HEK293 (cell line): ENCODE results near the gene SULF2.

ENCODE experiments used
- CTCF ChIA-PET: fragments of 350-600 bp; formaldehyde crosslinking; extraction: SDS; loops from one replicate; lab custom pipeline; 2021; ENCODE audit warnings: antibody characterized with exemption; lab: Yijun Ruan, JAX
- POLR2A ChIA-PET: fragments of 300-600 bp; formaldehyde crosslinking; extraction: SDS; loops from one replicate; lab custom pipeline; 2020; ENCODE audit warnings: antibody characterized with exemption, inconsistent platforms; lab: Yijun Ruan, JAX
- H3K27ac ChIP-seq: fragments of 200-500 bp; sonication (Bioruptor generic); 2 replicates; pipeline ENCODE4 v1.5.1; 2014; ENCODE audit warnings: low read depth, low read length, control low read depth, inconsistent platforms; ENCODE audit errors: extremely low read depth
- H3K36me3 ChIP-seq, 2 experiments: fragments of 200-500 bp in 1 of 2; sonication (Bioruptor generic) in 1 of 2; 1 replicate in 1 of 2; 2 replicates in 1 of 2; pipeline ENCODE4 v1.5.1; 2014 to 2017; ENCODE audit warnings: inconsistent platforms in 2 of 2, low read length in 2 of 2; ENCODE audit not compliant: control insufficient read depth in 2 of 2, insufficient read depth in 1 of 2
- H3K4me1 ChIP-seq: fragments of 200-500 bp; sonication (Bioruptor generic); 2 replicates; pipeline ENCODE4 v1.5.1; 2014; ENCODE audit warnings: mild to moderate bottlenecking, low read length, inconsistent platforms; ENCODE audit not compliant: control insufficient read depth, insufficient read depth
- H3K4me3 ChIP-seq: 2 replicates; pipeline ENCODE4 v1.5.1; 2011; ENCODE audit warnings: low read depth, mild to moderate bottlenecking, control low read depth, low read length, moderate library complexity
- H3K9me3 ChIP-seq: fragments of 200-500 bp; sonication (Bioruptor generic); 2 replicates; pipeline ENCODE4 v1.5.1; 2014; ENCODE audit warnings: low read depth, low read length, inconsistent platforms; ENCODE audit not compliant: control insufficient read depth, insufficient read depth
- KLF1 ChIP-seq: fragments of 450-650 bp; formaldehyde crosslinking; IDR thresholded peaks from 2 replicates; pipeline ENCODE4 v1.5.1; 2016; ENCODE audit warnings: missing biosample characterization, missing genetic modification characterization
- MYNN ChIP-seq: fragments of 450-650 bp; formaldehyde crosslinking; IDR thresholded peaks from 2 replicates; pipeline ENCODE4 v1.5.1; 2016; ENCODE audit warnings: missing biosample characterization, missing genetic modification characterization, borderline replicate concordance
- MZF1 ChIP-seq: fragments of 450-650 bp; formaldehyde crosslinking; IDR thresholded peaks from 2 replicates; pipeline ENCODE4 v1.5.1; 2017; ENCODE audit warnings: missing biosample characterization, missing genetic modification characterization, borderline replicate concordance
- PRDM1 ChIP-seq: fragments of 450-650 bp; formaldehyde crosslinking; IDR thresholded peaks from 2 replicates; pipeline ENCODE4; 2016; ENCODE audit warnings: missing biosample characterization, missing genetic modification characterization
- PRDM10 ChIP-seq: fragments of 450-650 bp; formaldehyde crosslinking; IDR thresholded peaks from 2 replicates; pipeline ENCODE4 v1.5.1; 2016; ENCODE audit warnings: missing biosample characterization, missing genetic modification characterization
- ZBTB17 ChIP-seq: fragments of 450-650 bp; formaldehyde crosslinking; IDR thresholded peaks from 2 replicates; pipeline ENCODE4 v1.5.1; 2016; ENCODE audit warnings: missing biosample characterization, missing genetic modification characterization
- ZNF10 ChIP-seq: fragments of 450-650 bp; formaldehyde crosslinking; IDR thresholded peaks from 2 replicates; pipeline ENCODE4 v1.5.1; 2017; ENCODE audit warnings: missing biosample characterization, missing genetic modification characterization
- ZNF148 ChIP-seq: fragments of 450-650 bp; formaldehyde crosslinking; IDR thresholded peaks from 2 replicates; pipeline ENCODE4 v1.5.0; 2017; ENCODE audit warnings: missing biosample characterization, missing genetic modification characterization, borderline replicate concordance
- ZNF157 ChIP-seq: fragments of 450-650 bp; formaldehyde crosslinking; IDR thresholded peaks from 2 replicates; pipeline ENCODE4 v1.5.1; 2016; ENCODE audit warnings: missing biosample characterization, missing genetic modification characterization
- ZNF223 ChIP-seq: fragments of 450-650 bp; formaldehyde crosslinking; IDR thresholded peaks from 2 replicates; pipeline ENCODE4 v1.5.1; 2016; ENCODE audit warnings: missing biosample characterization, missing genetic modification characterization
- ZNF239 ChIP-seq: fragments of 450-650 bp; formaldehyde crosslinking; IDR thresholded peaks from 2 replicates; pipeline ENCODE4 v1.5.1; 2016; ENCODE audit warnings: missing biosample characterization, missing genetic modification characterization
- ZNF248 ChIP-seq: fragments of 450-650 bp; formaldehyde crosslinking; IDR thresholded peaks from 2 replicates; pipeline ENCODE4 v1.5.1; 2017; ENCODE audit warnings: missing biosample characterization, missing genetic modification characterization
- ZNF26 ChIP-seq: fragments of 450-650 bp; formaldehyde crosslinking; IDR thresholded peaks from 2 replicates; pipeline ENCODE4 v1.5.1; 2016; ENCODE audit warnings: missing biosample characterization, missing genetic modification characterization
- ZNF302 ChIP-seq: fragments of 450-650 bp; formaldehyde crosslinking; IDR thresholded peaks from 2 replicates; pipeline ENCODE4 v1.5.1; 2016; ENCODE audit warnings: missing biosample characterization, missing genetic modification characterization, low read depth
- ZNF324 ChIP-seq: fragments of 450-650 bp; formaldehyde crosslinking; IDR thresholded peaks from 2 replicates; pipeline ENCODE4 v1.5.1; 2016; ENCODE audit warnings: missing biosample characterization, missing genetic modification characterization
- ZNF350 ChIP-seq: fragments of 450-650 bp; formaldehyde crosslinking; IDR thresholded peaks from 2 replicates; pipeline ENCODE4 v1.5.0; 2017; ENCODE audit warnings: missing biosample characterization, mild to moderate bottlenecking, missing genetic modification characterization
- ZNF548 ChIP-seq: fragments of 450-650 bp; formaldehyde crosslinking; IDR thresholded peaks from 2 replicates; pipeline ENCODE4 v1.5.1; 2016; ENCODE audit warnings: missing biosample characterization, missing genetic modification characterization
- ZNF660 ChIP-seq: fragments of 450-650 bp; IDR thresholded peaks from 2 replicates; pipeline ENCODE4 v1.5.1; 2018; ENCODE audit warnings: missing biosample characterization, mild to moderate bottlenecking, missing genetic modification characterization
- ZNF664 ChIP-seq: fragments of 450-650 bp; formaldehyde crosslinking; IDR thresholded peaks from 2 replicates; pipeline ENCODE4 v1.5.1; 2016; ENCODE audit warnings: missing biosample characterization, missing genetic modification characterization
- ZNF704 ChIP-seq: fragments of 450-650 bp; formaldehyde crosslinking; IDR thresholded peaks from 2 replicates; pipeline ENCODE4 v1.5.1; 2016; ENCODE audit warnings: missing biosample characterization, missing genetic modification characterization
- ZNF830 ChIP-seq: fragments of 450-650 bp; IDR thresholded peaks from 2 replicates; pipeline ENCODE4 v1.5.0; 2018; ENCODE audit warnings: missing biosample characterization, missing genetic modification characterization, low read depth, mild to moderate bottlenecking, moderate library complexity
- TF ChIP-seq, protein P1 (sequence below): fragments of 450-650 bp; formaldehyde crosslinking; IDR thresholded peaks from 2 replicates; pipeline ENCODE4 v1.5.1; 2016; ENCODE audit warnings: missing biosample characterization, missing genetic modification characterization
- TF ChIP-seq, protein P2 (sequence below): fragments of 450-650 bp; formaldehyde crosslinking; IDR thresholded peaks from 2 replicates; pipeline ENCODE4 v1.5.1; 2017; ENCODE audit warnings: missing biosample characterization, missing genetic modification characterization

Gene SULF2

DNA sequence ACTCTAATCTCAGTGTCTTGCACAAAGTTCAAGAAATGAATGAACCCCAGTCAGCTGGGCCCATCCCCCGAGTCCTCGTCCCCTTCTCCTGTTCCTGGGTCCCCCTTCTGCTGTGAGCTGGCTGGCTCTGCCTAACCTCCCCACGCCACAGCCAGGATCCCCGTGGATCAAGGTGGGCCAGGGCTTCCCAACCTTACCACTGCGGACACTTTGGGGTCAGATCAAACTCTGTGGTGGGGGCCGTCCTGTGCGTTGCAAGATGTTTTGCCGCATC, 116.2 kb downstream of the SULF2 start (continued):
- TF ChIP-seq PRDM10 (tag by site-specific recombination) (no peak), ZNF10 (tag by site-specific recombination) (no peak), ZNF548 (tag by site-specific recombination) (no peak), MZF1 (tag by site-specific recombination) (no peak)

DNA sequence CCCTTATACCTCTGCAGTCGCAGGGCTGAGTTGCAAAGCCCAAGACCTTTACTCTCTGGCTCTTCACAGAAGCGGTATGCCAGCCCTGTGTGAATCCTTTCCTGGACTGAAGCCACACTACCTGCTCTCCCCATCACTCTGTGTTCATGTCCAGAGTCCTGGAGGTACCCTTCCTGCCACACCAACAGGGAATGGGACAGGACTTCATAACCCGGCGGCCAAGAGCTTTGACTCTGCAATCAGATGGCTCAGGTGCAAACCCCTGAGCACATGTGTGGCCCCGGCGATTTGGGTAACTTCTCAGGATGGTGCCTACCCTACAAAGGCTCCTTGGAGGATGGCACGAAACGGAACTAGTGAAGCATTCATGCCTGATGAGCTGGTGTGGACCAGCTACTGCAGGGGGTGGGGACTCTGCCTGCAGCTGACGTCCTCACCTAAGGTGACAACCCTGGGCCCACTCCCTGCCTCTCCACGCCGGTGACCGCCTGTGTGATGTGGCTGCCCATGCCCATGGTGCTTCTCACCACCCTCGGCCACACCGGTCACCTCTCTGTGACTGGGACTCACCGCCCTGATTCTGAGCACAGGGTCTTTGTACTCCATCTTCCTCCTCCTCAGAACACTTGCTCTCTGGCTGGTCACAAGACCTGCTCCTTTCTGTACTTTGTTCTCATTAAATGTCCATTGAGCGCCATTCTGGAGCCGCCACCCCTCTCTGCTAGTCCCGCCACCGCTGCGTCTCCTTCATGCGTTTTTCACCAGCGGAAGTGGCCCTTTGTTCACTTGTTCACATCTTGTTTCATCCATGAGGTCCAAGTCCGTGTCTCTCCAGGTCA, 116.7 kb downstream of the SULF2 start:
- Histone ChIP-seq H3K9me3 (no peaks in the 10 kb centered on the region), H3K27ac (no peak overlapping the region), H3K36me3 (peaks cover 0 to 20% of the 10 kb centered on the region in 2 experiments; a peak in 2 of 3 replicates), H3K4me1 (no peaks in the 10 kb centered on the region), H3K4me3 (no peak overlapping the region)
- ChIA-PET POLR2A (no interaction called here), CTCF (interaction anchor here (0.6 to 1.0 kb wide), 4 partner anchors 10 to 953 kb away, joined by 3 to 4 read pairs (median 4); no protein-coding TSS in a partner anchor)
- TF ChIP-seq ZNF248 (tag by site-specific recombination) (no peak), ZNF239 (tag by site-specific recombination) (no peak), PRDM1 (tag by site-specific recombination) (no peak), ZNF148 (tag by site-specific recombination) (no peak), MYNN (no peak), ZNF704 (tag by site-specific recombination) (no peak), ZNF324 (tag by site-specific recombination) (no peak), ZNF664 (tag by site-specific recombination) (no peak), ZNF302 (tag by site-specific recombination) (no peak), ZNF26 (tag by site-specific recombination) (no peak), ZNF157 (no peak), ZNF660 (no peak), ZBTB17 (tag by site-specific recombination) (no peak), KLF1 (tag by site-specific recombination) (no peak), ZNF830 (tag by site-specific recombination) (no peak), ZNF350 (tag by site-specific recombination) (no peak), MZF1 (tag by site-specific recombination) (no peak), ZNF223 (no peak)
- TF ChIP-seq, protein P1, sequence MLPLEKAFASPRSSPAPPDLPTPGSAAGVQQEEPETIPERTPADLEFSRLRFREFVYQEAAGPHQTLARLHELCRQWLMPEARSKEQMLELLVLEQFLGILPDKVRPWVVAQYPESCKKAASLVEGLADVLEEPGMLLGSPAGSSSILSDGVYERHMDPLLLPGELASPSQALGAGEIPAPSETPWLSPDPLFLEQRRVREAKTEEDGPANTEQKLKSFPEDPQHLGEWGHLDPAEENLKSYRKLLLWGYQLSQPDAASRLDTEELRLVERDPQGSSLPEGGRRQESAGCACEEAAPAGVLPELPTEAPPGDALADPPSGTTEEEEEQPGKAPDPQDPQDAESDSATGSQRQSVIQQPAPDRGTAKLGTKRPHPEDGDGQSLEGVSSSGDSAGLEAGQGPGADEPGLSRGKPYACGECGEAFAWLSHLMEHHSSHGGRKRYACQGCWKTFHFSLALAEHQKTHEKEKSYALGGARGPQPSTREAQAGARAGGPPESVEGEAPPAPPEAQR = no peak
- TF ChIP-seq, protein P2, sequence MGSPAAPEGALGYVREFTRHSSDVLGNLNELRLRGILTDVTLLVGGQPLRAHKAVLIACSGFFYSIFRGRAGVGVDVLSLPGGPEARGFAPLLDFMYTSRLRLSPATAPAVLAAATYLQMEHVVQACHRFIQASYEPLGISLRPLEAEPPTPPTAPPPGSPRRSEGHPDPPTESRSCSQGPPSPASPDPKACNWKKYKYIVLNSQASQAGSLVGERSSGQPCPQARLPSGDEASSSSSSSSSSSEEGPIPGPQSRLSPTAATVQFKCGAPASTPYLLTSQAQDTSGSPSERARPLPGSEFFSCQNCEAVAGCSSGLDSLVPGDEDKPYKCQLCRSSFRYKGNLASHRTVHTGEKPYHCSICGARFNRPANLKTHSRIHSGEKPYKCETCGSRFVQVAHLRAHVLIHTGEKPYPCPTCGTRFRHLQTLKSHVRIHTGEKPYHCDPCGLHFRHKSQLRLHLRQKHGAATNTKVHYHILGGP (tag by site-specific recombination) = no peak
